H9 (cell line): Measurements from ENCODE around the gene CBS. TPM values are rescaled to one million over a fixed set of nuclear protein-coding genes. Genes with fewer than 3 reads are reported as not detected.
"Not testable (repeated sequence)": the region's sequence is repeated elsewhere in the genome, so short reads cannot be mapped to it uniquely, and the experiment has no call there.

Experiments
- DNase-seq: peaks from one replicate; pipeline ENCODE4 v3.0.0-alpha.2; 2017
- H2AFZ ChIP-seq: one replicate; pipeline ENCODE4 v1.6.1; 2013; ENCODE audit warnings: mild to moderate bottlenecking, low read length, control low read depth, moderate library complexity
- H2AK5ac ChIP-seq: 2 replicates; pipeline ENCODE4 v1.6.1; 2013; ENCODE audit warnings: low read length, control low read depth, mixed read lengths; ENCODE audit not compliant: insufficient read length
- H2BK120ac ChIP-seq: one replicate; pipeline ENCODE4 v1.6.1; 2013; ENCODE audit warnings: low read depth, mild to moderate bottlenecking, low read length, control low read depth, inconsistent platforms; ENCODE audit not compliant: poor library complexity, severe bottlenecking
- H2BK12ac ChIP-seq: 2 replicates; pipeline ENCODE4 v1.6.1; 2013; ENCODE audit warnings: low read length, control low read depth, mixed read lengths, low read depth; ENCODE audit not compliant: insufficient read length
- H2BK15ac ChIP-seq: 2 replicates; pipeline ENCODE4 v1.6.1; 2013; ENCODE audit warnings: low read depth, low read length, control low read depth
- H2BK20ac ChIP-seq: one replicate; pipeline ENCODE4 v1.6.1; 2013; ENCODE audit warnings: low read depth, mild to moderate bottlenecking, low read length, control low read depth, inconsistent platforms; ENCODE audit not compliant: poor library complexity, severe bottlenecking
- H2BK5ac ChIP-seq: 2 replicates; pipeline ENCODE4 v1.6.1; 2013; ENCODE audit warnings: low read length, control low read depth, mixed read lengths; ENCODE audit not compliant: insufficient read length
- H3K14ac ChIP-seq: 2 replicates; pipeline ENCODE4 v1.6.1; 2013; ENCODE audit warnings: low read length, control low read depth; ENCODE audit not compliant: insufficient read depth
- H3K18ac ChIP-seq: 2 replicates; pipeline ENCODE4 v1.6.1; 2013; ENCODE audit warnings: low read depth, mild to moderate bottlenecking, mixed read lengths, low read length, control low read depth; ENCODE audit not compliant: insufficient read length
- H3K23ac ChIP-seq: 2 replicates; pipeline ENCODE4 v1.6.1; 2013; ENCODE audit warnings: low read length, control low read depth, mixed read lengths, low read depth; ENCODE audit not compliant: insufficient read length
- H3K23me2 ChIP-seq: 2 replicates; pipeline ENCODE4 v1.6.1; 2013; ENCODE audit warnings: low read depth, mild to moderate bottlenecking, mixed read lengths, low read length, control low read depth; ENCODE audit not compliant: insufficient read length, poor library complexity, severe bottlenecking
- H3K27ac ChIP-seq: 2 replicates; pipeline ENCODE4 v1.5.1; 2013; ENCODE audit warnings: low read length, control low read depth, mixed read lengths, low read depth; ENCODE audit not compliant: insufficient read length
- H3K27me3 ChIP-seq: 2 replicates; pipeline ENCODE4 v1.6.1; 2013; ENCODE audit warnings: low read length, control low read depth, inconsistent platforms; ENCODE audit not compliant: insufficient read depth
- H3K4ac ChIP-seq: 2 replicates; pipeline ENCODE4 v1.6.1; 2013; ENCODE audit warnings: low read depth, mild to moderate bottlenecking, control low read depth, inconsistent platforms, low read length, moderate library complexity
- H3K4me1 ChIP-seq: 2 replicates; pipeline ENCODE4 v1.6.1; 2013; ENCODE audit warnings: low read length, control low read depth, inconsistent platforms; ENCODE audit not compliant: insufficient read depth
- H3K4me2 ChIP-seq: 2 replicates; pipeline ENCODE4 v1.6.1; 2013; ENCODE audit warnings: low read length, control low read depth, mixed read lengths; ENCODE audit not compliant: insufficient read length, insufficient read depth
- H3K56ac ChIP-seq: 2 replicates; pipeline ENCODE4 v1.6.1; 2013; ENCODE audit warnings: low read depth, mild to moderate bottlenecking, mixed read lengths, low read length, control low read depth; ENCODE audit not compliant: insufficient read length
- H3K79me1 ChIP-seq: 2 replicates; pipeline ENCODE4 v1.6.1; 2013; ENCODE audit warnings: low read depth, mild to moderate bottlenecking, moderate library complexity, low read length, control low read depth, inconsistent platforms; ENCODE audit not compliant: insufficient read depth, poor library complexity, severe bottlenecking
- H3K79me2 ChIP-seq: 2 replicates; pipeline ENCODE4 v1.6.1; 2013; ENCODE audit warnings: low read length, control low read depth, inconsistent platforms; ENCODE audit not compliant: insufficient read depth
- H3K9ac ChIP-seq: 2 replicates; pipeline ENCODE4 v1.6.1; 2013; ENCODE audit warnings: low read length, control low read depth, mixed read lengths; ENCODE audit not compliant: insufficient read length; ENCODE audit errors: extremely low read depth
- H3K9me3 ChIP-seq: one replicate; pipeline ENCODE4 v1.6.1; 2013; ENCODE audit warnings: low read depth, low read length, inconsistent platforms; ENCODE audit not compliant: control insufficient read depth
- H3T11ph ChIP-seq: one replicate; pipeline ENCODE4 v1.6.1; 2013; ENCODE audit warnings: mild to moderate bottlenecking, low read length, control low read depth, inconsistent platforms
- H4K20me1 ChIP-seq: one replicate; pipeline ENCODE4 v1.6.1; 2013; ENCODE audit not compliant: control insufficient read depth, insufficient read length, insufficient read depth
- H4K5ac ChIP-seq: 2 replicates; pipeline ENCODE4 v1.6.1; 2013; ENCODE audit warnings: low read depth, mild to moderate bottlenecking, mixed read lengths, low read length, control low read depth; ENCODE audit not compliant: insufficient read length
- H4K8ac ChIP-seq: replicated peaks from 2 replicates; pipeline ENCODE4 v1.6.1; 2013; ENCODE audit warnings: low read length, control low read depth, mixed read lengths, low read depth; ENCODE audit not compliant: insufficient read length
- H4K91ac ChIP-seq: 2 replicates; pipeline ENCODE4 v1.6.1; 2013; ENCODE audit warnings: low read depth, mild to moderate bottlenecking, moderate library complexity, mixed read lengths, low read length, control low read depth; ENCODE audit not compliant: insufficient read length
- H3K27ac Mint-ChIP-seq, 3 experiments: 2 replicates in 2 of 3; 3 replicates in 1 of 3; pipeline ENCODE4 v1.8.0; 2020 to 2021; ENCODE audit warnings: mixed read lengths in 3 of 3, mild to moderate bottlenecking in 1 of 3, moderate library complexity in 1 of 3
- H3K27me3 Mint-ChIP-seq: 2 replicates; pipeline ENCODE4 v1.8.0; 2021; ENCODE audit warnings: low read depth, mild to moderate bottlenecking, moderate library complexity, mixed read lengths
- H3K36me3 Mint-ChIP-seq, 3 experiments: 2 replicates in 2 of 3; 3 replicates in 1 of 3; pipeline ENCODE4 v1.8.0; 2020 to 2021; ENCODE audit warnings: low read depth in 3 of 3, mixed read lengths in 3 of 3; ENCODE audit not compliant: insufficient read depth in 1 of 3
- H3K4me1 Mint-ChIP-seq, 2 experiments: 2 replicates each; pipeline ENCODE4 v1.8.0; 2020; ENCODE audit warnings: mixed read lengths in 2 of 2
- H3K4me3 Mint-ChIP-seq, 2 experiments: 2 replicates in 1 of 2; 3 replicates in 1 of 2; pipeline ENCODE4 v1.8.0; 2020 to 2021; ENCODE audit warnings: mild to moderate bottlenecking in 2 of 2, mixed read lengths in 2 of 2, moderate library complexity in 1 of 2
- H3K9me3 Mint-ChIP-seq, 2 experiments: 2 replicates in 1 of 2; 3 replicates in 1 of 2; pipeline ENCODE4 v1.8.0; 2020; ENCODE audit warnings: mild to moderate bottlenecking in 2 of 2, mixed read lengths in 2 of 2, moderate library complexity in 1 of 2
- WGBS: extraction: QIAGEN DNeasy Blood & Tissue Kit; methylation state at CpG from one replicate; pipeline ENCODE4 v1.1.7; 2013; ENCODE audit warnings: missing lambda C conversion rate, low lambda C conversion rate, mixed read lengths; ENCODE audit not compliant: insufficient read length; ENCODE audit errors: extremely low coverage; 5-methylcytosine and 5-hydroxymethylcytosine counted together
- total RNA-seq: library from RNA; stranded (reverse); gene quantifications from 2 replicates; pipeline ENCODE4 v1.2.1, GENCODE V29; 2021
- TF ChIP-seq, protein P1 (sequence below): fragments of 200-600 bp; sonication (generic); conservative IDR thresholded peaks from 3 replicates; pipeline ENCODE4 v1.8.0; 2021; ENCODE audit warnings: antibody characterized with exemption, mild to moderate bottlenecking

Gene CBS
- total RNA-seq, 1 experiment from 2014 or later = 350 TPM

DNA sequence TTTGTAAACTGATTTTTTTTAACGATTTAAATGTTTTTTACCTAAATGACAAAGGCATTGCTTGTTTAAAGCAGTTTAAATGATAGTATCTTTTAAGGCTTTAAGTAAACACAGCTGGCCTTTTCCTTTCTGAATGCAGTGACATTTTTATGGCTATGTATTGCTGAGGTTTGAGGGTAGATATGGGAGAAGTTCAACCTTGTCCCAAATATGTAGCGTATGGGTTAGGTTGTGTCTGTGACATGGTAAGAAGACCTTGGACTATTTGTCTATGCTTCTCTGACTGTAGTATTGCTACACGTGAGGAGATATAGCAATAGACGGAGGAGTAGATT, 68.8 kb downstream of the CBS start:
- Histone ChIP-seq H3K9me3 (no peaks in the 10 kb centered on the region), H3K23ac (no peak overlapping the region), H4K5ac (no peak overlapping the region), H3K18ac (no peak overlapping the region), H2BK5ac (no peak overlapping the region), H3K4me1 (no peaks in the 10 kb centered on the region), H3K27ac (no peak overlapping the region), H4K20me1 (no peaks in the 10 kb centered on the region), H3K27me3 (no peaks in the 10 kb centered on the region), H2BK12ac (no peak overlapping the region), H3K56ac (no peak overlapping the region), H3K4me2 (no peak overlapping the region), H3K4ac (no peak overlapping the region), H3K79me1 (no peaks in the 10 kb centered on the region), H3T11ph (no peak overlapping the region), H3K9ac (no peak overlapping the region), H2AFZ (no peak overlapping the region), H2BK120ac (no peak overlapping the region), H2AK5ac (no peak overlapping the region), H3K23me2 (no peaks in the 10 kb centered on the region), H4K8ac (no peak overlapping the region), H3K14ac (no peak overlapping the region), H2BK15ac (no peak overlapping the region), H4K91ac (no peak overlapping the region), H2BK20ac (no peak overlapping the region), H3K79me2 (no peaks in the 10 kb centered on the region)
- no CpG with 5 or more reads among the region's 4 CpGs for WGBS
- no peak overlapping the region for H3K4me3 Mint-ChIP-seq
- no peaks in the 10 kb centered on the region for H3K27me3 Mint-ChIP-seq
- peak overlapping the region in 1 of 3 experiments; percentile 21; a peak in 1 of 7 replicates for H3K27ac Mint-ChIP-seq
- H3K4me1 Mint-ChIP-seq = peaks cover 18% of the 10 kb centered on the region in 2 experiments
- TF ChIP-seq, protein P1, sequence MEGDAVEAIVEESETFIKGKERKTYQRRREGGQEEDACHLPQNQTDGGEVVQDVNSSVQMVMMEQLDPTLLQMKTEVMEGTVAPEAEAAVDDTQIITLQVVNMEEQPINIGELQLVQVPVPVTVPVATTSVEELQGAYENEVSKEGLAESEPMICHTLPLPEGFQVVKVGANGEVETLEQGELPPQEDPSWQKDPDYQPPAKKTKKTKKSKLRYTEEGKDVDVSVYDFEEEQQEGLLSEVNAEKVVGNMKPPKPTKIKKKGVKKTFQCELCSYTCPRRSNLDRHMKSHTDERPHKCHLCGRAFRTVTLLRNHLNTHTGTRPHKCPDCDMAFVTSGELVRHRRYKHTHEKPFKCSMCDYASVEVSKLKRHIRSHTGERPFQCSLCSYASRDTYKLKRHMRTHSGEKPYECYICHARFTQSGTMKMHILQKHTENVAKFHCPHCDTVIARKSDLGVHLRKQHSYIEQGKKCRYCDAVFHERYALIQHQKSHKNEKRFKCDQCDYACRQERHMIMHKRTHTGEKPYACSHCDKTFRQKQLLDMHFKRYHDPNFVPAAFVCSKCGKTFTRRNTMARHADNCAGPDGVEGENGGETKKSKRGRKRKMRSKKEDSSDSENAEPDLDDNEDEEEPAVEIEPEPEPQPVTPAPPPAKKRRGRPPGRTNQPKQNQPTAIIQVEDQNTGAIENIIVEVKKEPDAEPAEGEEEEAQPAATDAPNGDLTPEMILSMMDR = no peak
- H3K9me3 Mint-ChIP-seq = no peaks in the 10 kb centered on the region; a peak in 1 of 5 replicates
- peaks cover 29 to 65% (median 59%) of the 10 kb centered on the region in 3 experiments for H3K36me3 Mint-ChIP-seq
- no peak for DNase-seq

DNA sequence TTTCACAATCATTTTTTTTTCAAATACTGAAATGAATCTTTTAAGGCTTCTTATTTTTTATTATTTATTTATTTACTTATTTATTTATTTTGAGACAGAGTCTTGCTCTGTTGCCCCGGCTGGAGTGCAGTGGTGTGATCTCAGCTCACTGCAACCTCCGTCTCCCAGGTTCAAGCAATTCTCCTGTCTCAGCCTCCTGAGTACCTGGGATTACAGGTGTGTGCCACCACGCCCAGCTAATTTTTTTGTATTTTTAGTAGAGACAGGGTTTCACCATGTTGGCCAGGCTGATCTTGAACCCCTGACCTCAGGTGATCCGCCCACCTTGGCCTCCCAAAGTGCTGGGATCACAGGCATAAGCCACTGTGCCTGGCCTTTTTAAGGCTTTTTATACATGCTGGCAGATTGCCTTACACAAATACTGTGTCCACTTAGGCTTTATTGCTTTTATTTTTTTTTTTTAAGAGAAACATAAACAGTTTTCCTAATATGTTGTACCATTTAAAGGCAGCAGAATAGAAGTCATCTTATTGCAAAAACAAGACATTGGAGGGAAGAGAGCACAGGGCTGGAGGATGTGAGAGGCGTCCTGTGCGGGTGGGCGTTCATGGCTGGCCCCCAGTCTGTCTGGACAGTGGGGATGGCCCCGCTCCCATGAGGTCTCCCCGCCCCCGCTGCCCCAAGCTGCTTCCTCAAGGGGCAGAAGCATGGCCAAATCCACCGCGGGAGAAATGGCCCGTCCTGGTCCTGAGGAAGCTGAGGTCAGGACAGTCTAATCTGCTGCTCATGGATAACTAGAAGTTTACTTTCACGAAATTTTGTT, 69.4 kb downstream of the CBS start:
- WGBS = no CpG with 5 or more reads among the region's 14 CpGs
- DNase-seq = not testable (repeated sequence)

More for the DNA sequence above, 69.4 kb downstream of the CBS start:
- H3K23me2 ChIP-seq, H3K4ac ChIP-seq, H3K79me1 ChIP-seq, H3K27ac ChIP-seq, H3K4me2 ChIP-seq, H2AFZ ChIP-seq, H3K9ac ChIP-seq, H4K8ac ChIP-seq, H2AK5ac ChIP-seq, H3K9me3 Mint-ChIP-seq, H3T11ph ChIP-seq, H3K27me3 Mint-ChIP-seq, H3K4me1 ChIP-seq, H2BK120ac ChIP-seq, H4K91ac ChIP-seq, H2BK5ac ChIP-seq, H3K56ac ChIP-seq, H3K14ac ChIP-seq, H2BK15ac ChIP-seq, H3K23ac ChIP-seq, H3K79me2 ChIP-seq, H2BK12ac ChIP-seq, H4K5ac ChIP-seq, H3K4me3 Mint-ChIP-seq, H3K18ac ChIP-seq, H3K9me3 ChIP-seq, H3K27me3 ChIP-seq, H4K20me1 ChIP-seq, H2BK20ac ChIP-seq: not testable (repeated sequence)
- Mint-ChIP-seq H3K4me1 (peaks cover 18% of the 10 kb centered on the region in 2 experiments), H3K36me3 (peaks cover 25 to 61% (median 56%) of the 10 kb centered on the region in 3 experiments), H3K27ac (peak overlapping the region in 1 of 3 experiments; percentile 21; a peak in 1 of 7 replicates)
